CD4-positive, alpha-beta T cell treated with Interleukin-6 for 4 hours (primary cell): ENCODE data around the gene CACNA2D3.

Experiments used
- DNase-seq: peaks from one replicate; pipeline ENCODE4 v3.0.0-alpha.2; 2020; ENCODE audit warnings: mixed read lengths

CACNA2D3 gene

GRCh38 chr3:54905261-54905888 is 783.0 kb downstream of the CACNA2D3 start:
- no peak for DNase-seq

- DNase-seq: no peak
Measured at GRCh38 chr3:54905920-54906319, 783.6 kb downstream of the CACNA2D3 start.

GRCh38 chr3:54906763-54907162 is 784.4 kb downstream of the CACNA2D3 start:
- no peak for DNase-seq

GRCh38 chr3:54909191-54909590 is 786.8 kb downstream of the CACNA2D3 start:
- no peak for DNase-seq

GRCh38 chr3:54914180-54914579 is 791.8 kb downstream of the CACNA2D3 start:
- DNase-seq: no peak

GRCh38 chr3:54915181-54915580 is 792.8 kb downstream of the CACNA2D3 start:
- DNase-seq: no peak

- no peak for DNase-seq
Measured at GRCh38 chr3:54915976-54916375, 793.6 kb downstream of the CACNA2D3 start.

GRCh38 chr3:54916732-54917131 is 794.4 kb downstream of the CACNA2D3 start:
- DNase-seq: no peak

- DNase-seq: no peak
Measured at GRCh38 chr3:54917174-54917573, 794.8 kb downstream of the CACNA2D3 start.

GRCh38 chr3:54917862-54918261 is 795.5 kb downstream of the CACNA2D3 start:
- DNase-seq: no peak

- no peak for DNase-seq
Measured at GRCh38 chr3:54918516-54918915, 796.2 kb downstream of the CACNA2D3 start.

- no peak for DNase-seq
Measured at GRCh38 chr3:54928046-54928770, 805.9 kb downstream of the CACNA2D3 start, which contains the start of gene LRTM1. Gene LRTM1, minus strand, starts transcription at chr3:54928059. Its CDS starts 148 bp downstream, at chr3:54927911.

GRCh38 chr3:54931182-54931581 is 808.8 kb downstream of the CACNA2D3 start:
- no peak for DNase-seq

- DNase-seq: no peak
Measured at GRCh38 chr3:54932606-54933005, 810.3 kb downstream of the CACNA2D3 start.

- DNase-seq: no peak
Measured at GRCh38 chr3:54935869-54936268, 813.5 kb downstream of the CACNA2D3 start.

GRCh38 chr3:54936561-54936960 is 814.2 kb downstream of the CACNA2D3 start:
- no peak for DNase-seq

GRCh38 chr3:54939557-54940300 is 817.4 kb downstream of the CACNA2D3 start:
- no peak for DNase-seq

GRCh38 chr3:54940971-54941370 is 818.6 kb downstream of the CACNA2D3 start:
- DNase-seq: no peak

GRCh38 chr3:54941690-54942362 is 819.5 kb downstream of the CACNA2D3 start:
- no peak for DNase-seq

GRCh38 chr3:54949491-54950044 is 827.2 kb downstream of the CACNA2D3 start:
- DNase-seq: no peak

GRCh38 chr3:54950391-54951003 is 828.1 kb downstream of the CACNA2D3 start:
- DNase-seq: no peak

GRCh38 chr3:54951405-54951804 is 829.1 kb downstream of the CACNA2D3 start:
- DNase-seq: no peak
